Heart left ventricle (tissue), 16 donors: ENCODE data around the gene TXNDC17. TPM values are rescaled to one million over a fixed set of nuclear protein-coding genes. Genes with fewer than 3 reads are reported as not detected.
"Not testable (repeated sequence)": the region's sequence is repeated elsewhere in the genome, so short reads cannot be mapped to it uniquely, and the experiment has no call there.

Experiments used
- ATAC-seq, 4 donors: fragments of 200-7000 bp; cut with Tn5 transposase; one replicate each; pipeline ENCODE4 v1.9.1; 2020 to 2022; ENCODE audit warnings: moderate library complexity in 4 of 4, mild to moderate bottlenecking in 3 of 4, moderate number of reproducible peaks in 1 of 4
- DNase-seq, 5 donors: peaks; one replicate each; pipeline ENCODE4 v3.0.0-alpha.2; 2020
- H3K27ac ChIP-seq, 12 donors: fragments of 200-600 bp; sonication (generic) in 4 of 12; one replicate each; pipeline versions ENCODE4 v1.5.0 to v1.8.0; 2016 to 2022; ENCODE audit warnings: mild to moderate bottlenecking in 2 of 12
- H3K27me3 ChIP-seq, 9 donors: fragments of 200-600 bp; sonication (generic) in 2 of 9; one replicate each; pipeline versions ENCODE4 v1.5.1 to v1.8.0; 2016 to 2022; ENCODE audit warnings: mild to moderate bottlenecking in 3 of 9
- H3K36me3 ChIP-seq, 9 donors: fragments of 200-600 bp; sonication (generic) in 2 of 9; one replicate each; pipeline versions ENCODE4 v1.5.0 to v1.8.0; 2018 to 2022; ENCODE audit warnings: mild to moderate bottlenecking in 2 of 9
- H3K4me1 ChIP-seq, 12 donors: fragments of 200-600 bp; sonication (generic) in 4 of 12; one replicate each; pipeline versions ENCODE4 v1.5.0 to v1.8.0; 2016 to 2022; ENCODE audit warnings: mild to moderate bottlenecking in 3 of 12
- H3K4me3 ChIP-seq, 12 donors: fragments of 200-600 bp; sonication (generic) in 4 of 12; one replicate each; pipeline versions ENCODE4 v1.5.0 to v1.8.0; 2017 to 2022; ENCODE audit warnings: mild to moderate bottlenecking in 9 of 12, moderate library complexity in 4 of 12
- H3K9me3 ChIP-seq, 12 donors: fragments of 200-600 bp; sonication (generic) in 4 of 12; one replicate each; pipeline versions ENCODE4 v1.5.0 to v1.8.0; 2016 to 2022; ENCODE audit warnings: mild to moderate bottlenecking in 1 of 12
- CTCF ChIP-seq, 12 donors: fragments of 200-600 bp; sonication (generic) in 4 of 12; IDR thresholded peaks; one replicate each; pipeline versions ENCODE4 v1.5.0 to v1.8.0; 2018 to 2022; ENCODE audit warnings: antibody characterized with exemption in 12 of 12, mild to moderate bottlenecking in 5 of 12
- POLR2A ChIP-seq, 2 donors: fragments of 450-650 bp; IDR thresholded peaks; one replicate each; pipeline ENCODE4 v1.6.1; 2017; ENCODE audit warnings: antibody characterized with exemption in 2 of 2, mild to moderate bottlenecking in 2 of 2, moderate library complexity in 2 of 2
- WGBS, 4 donors: extraction: QIAGEN DNeasy Blood & Tissue Kit in 2 of 4; methylation state at CpG; one replicate each; pipeline versions ENCODE4 v1.1.5 to v1.1.7; 2013 to 2018; 5-methylcytosine and 5-hydroxymethylcytosine counted together
- intact Hi-C, 10 donors: fragments of 100-400 bp; cut with DNase I; formaldehyde crosslinking; loops; one replicate each; pipeline versions ENCODE4 v1.11.1 to v1.14.2; 2022
- polyA plus RNA-seq, 2 donors: library from polyadenylated mRNA; stranded (reverse); fragments of 200-250 nt; gene quantifications; one replicate each; pipeline ENCODE4 v1.2.3, GENCODE V29; 2013
- total RNA-seq, 9 donors: library from RNA; depleted of rRNA in 2 of 9; stranded (reverse); fragments of >200 nt in 2 of 9; fragmentation: NEBNext Ultra II Directional in 3 of 9; extraction: Animal tissue kit (Norgen Biotek cat#: 25700) in 3 of 9; gene quantifications; one replicate each; pipeline versions ENCODE4 v1.1.0 to v1.2.4, GENCODE V29; 2016 to 2023
- donor health status: ischemic (EF 13 %, LVEDD 7.1; RV severe dilation, severe dysfunction).
- donor health status: healthy with polysubstance abuse.
- donor health status: DM: no; HTN: yes; CAD: no.
- donor health status: DM: no; HTN: no; CAD: no.
- donor health status: ischemic (EF 25% LVEDD 6.9; RV normal size, moderate dysfunction).
- donor health status: ischemic (EF 25% LVEDD 5.7; RV mildly dilated, moderate dysfunction).
- donor health status: healthy.
- donor health status: DM: yes; HTN: yes; CAD: no.
- donor health status: ischemic (EF 35%, LVEDD 5.7; RV mildly dilated, moderate dysfunction).
- donor health status: nonischemic (EF 11% LVEDD 7.7; RV severe dilation, severe dysfunction).
- donor health status: DM: yes; HTN: yes; CAD: no.
- donor health status: PGD.
- donor health status: ischemic (EF 29% LVEDD 5.4; RV normal size, mild dysfunction).
- donor health status: nonischemic (EF 23%, LVEDD 6.1; RV moderate dilation, normal function).

Gene TXNDC17
- total and polyA plus RNA-seq, 11 donors, result 31.5 to 221 (median 62.8) TPM

GRCh38 chr17:6661464-6661848 lies 20.6 kb downstream of the TXNDC17 start:
- TF ChIP-seq CTCF (IDR thresholded peaks at IDR 0.05) (no peak), POLR2A (IDR thresholded peaks at IDR 0.05) (no peak)
- 74 to 89% (median 82%) methylated on average over 2 of the region's 2 CpGs for WGBS, 4 donors
- no peak overlapping the region for H3K27ac ChIP-seq
- no peak overlapping the region for H3K4me3 ChIP-seq
- no peaks in the 10 kb centered on the region for H3K36me3 ChIP-seq
- intact Hi-C loops, result loop anchor here in 9 of 10 donors (10.0 kb wide), 6 partner anchors 93 to 343 kb away; partner anchors contain the start of gene XAF1 (in 2 of the 9)
- H3K4me1 ChIP-seq, result peaks cover 0 to 6% (median 0%) of the 10 kb centered on the region in 12 donors
- H3K9me3 ChIP-seq, result no peaks in the 10 kb centered on the region
- ATAC-seq, result no peak
- DNase-seq, result no peak
- peaks cover 0 to 32% (median 19%) of the 10 kb centered on the region in 9 donors for H3K27me3 ChIP-seq

GRCh38 chr17:6663200-6663599 lies 22.3 kb downstream of the TXNDC17 start:
- not testable (repeated sequence) for H3K4me3 ChIP-seq, DNase-seq, ATAC-seq, H3K4me1 ChIP-seq, H3K36me3 ChIP-seq, H3K27ac ChIP-seq, H3K9me3 ChIP-seq
- intact Hi-C loops, result loop anchor here in 9 of 10 donors (10.0 kb wide), 6 partner anchors 92 to 342 kb away; partner anchors contain the start of gene XAF1 (in 2 of the 9)
- peaks cover 0 to 19% (median 13%) of the 10 kb centered on the region in 9 donors for H3K27me3 ChIP-seq
- 91 to 95% (median 93%) methylated on average over 14 of the region's 14 CpGs for WGBS, 4 donors

GRCh38 chr17:6666077-6666521 lies 25.2 kb downstream of the TXNDC17 start:
- peaks cover 0 to 22% (median 9%) of the 10 kb centered on the region in 9 donors for H3K27me3 ChIP-seq
- H3K9me3 ChIP-seq, result no peaks in the 10 kb centered on the region
- H3K36me3 ChIP-seq, result no peaks in the 10 kb centered on the region
- WGBS, 4 donors, result 18 to 23% (median 19%) methylated on average over 9 of the region's 9 CpGs
- peak; percentile 80 to 96 (median 92) for ATAC-seq
- peaks cover 0 to 6% (median 0%) of the 10 kb centered on the region in 12 donors for H3K4me1 ChIP-seq
- no peak overlapping the region for H3K27ac ChIP-seq
- DNase-seq, result peak; percentile 69 to 75 (median 73)
- TF ChIP-seq CTCF (IDR thresholded peaks at IDR 0.05) (peak; percentile 77 to 95 (median 90)), POLR2A (IDR thresholded peaks at IDR 0.05) (no peak)
- intact Hi-C loops, result loop anchor here (2.0 to 10.0 kb wide), 15 partner anchors 89 to 341 kb away; partner anchors contain the start of genes XAF1 (in 3 of the 10) and TEKT1 (in 1 of the 10)
- no peak overlapping the region for H3K4me3 ChIP-seq

GRCh38 chr17:6666557-6666956 lies 25.7 kb downstream of the TXNDC17 start:
- Histone ChIP-seq H3K36me3 (no peaks in the 10 kb centered on the region), H3K27me3 (peaks cover 0 to 26% (median 9%) of the 10 kb centered on the region in 9 donors), H3K4me1 (peaks cover 0 to 6% (median 0%) of the 10 kb centered on the region in 12 donors), H3K9me3 (no peaks in the 10 kb centered on the region), H3K4me3 (no peak overlapping the region), H3K27ac (no peak overlapping the region)
- 87 to 97% (median 95%) methylated on average over 6 of the region's 6 CpGs for WGBS, 4 donors
- no peak for DNase-seq
- ATAC-seq, result no peak
- intact Hi-C loops, result loop anchor here (2.0 to 10.0 kb wide), 15 partner anchors 88 to 341 kb away; partner anchors contain the start of genes XAF1 (in 3 of the 10) and TEKT1 (in 1 of the 10)
- TF ChIP-seq CTCF (IDR thresholded peaks at IDR 0.05) (no peak), POLR2A (IDR thresholded peaks at IDR 0.05) (no peak)
